Pons (tissue), 1 donor: Measurements from ENCODE around the gene EPHB1.

ENCODE experiments used
- DNase-seq: peaks from one replicate; pipeline ENCODE4 v3.0.0-alpha.2; 2016; ENCODE audit warnings: low spot score

The EPHB1 gene

GRCh38 chr3:134883697-134884385, 88.8 kb downstream of the EPHB1 start:
- DNase-seq, result no peak

GRCh38 chr3:134885877-134886621, 91.0 kb downstream of the EPHB1 start:
- DNase-seq, result no peak

- DNase-seq, result no peak
Measured at GRCh38 chr3:134886991-134887390, 91.9 kb downstream of the EPHB1 start.

GRCh38 chr3:134887536-134887935, 92.5 kb downstream of the EPHB1 start:
- DNase-seq, result no peak

GRCh38 chr3:134892326-134892725, 97.3 kb downstream of the EPHB1 start:
- DNase-seq, result no peak

- DNase-seq, result no peak
Measured at GRCh38 chr3:134892761-134893160, 97.7 kb downstream of the EPHB1 start.

- DNase-seq, result peak; percentile 74
Measured at GRCh38 chr3:134894533-134894932, 99.5 kb downstream of the EPHB1 start.

- DNase-seq, result no peak
Measured at GRCh38 chr3:134895181-134895580, 100.1 kb downstream of the EPHB1 start.

- DNase-seq, result no peak
Measured at GRCh38 chr3:134896141-134896540, 101.1 kb downstream of the EPHB1 start.

GRCh38 chr3:134896696-134897095, 101.6 kb downstream of the EPHB1 start:
- no peak for DNase-seq

- DNase-seq, result no peak
Measured at GRCh38 chr3:134897391-134898141, 102.5 kb downstream of the EPHB1 start.

- DNase-seq, result no peak
Measured at GRCh38 chr3:134898181-134898754, 103.2 kb downstream of the EPHB1 start.

- DNase-seq, result no peak
Measured at GRCh38 chr3:134899786-134900185, 104.7 kb downstream of the EPHB1 start.

GRCh38 chr3:134900482-134900881, 105.4 kb downstream of the EPHB1 start:
- no peak for DNase-seq

- DNase-seq, result no peak
Measured at GRCh38 chr3:134901461-134901860, 106.4 kb downstream of the EPHB1 start.

- DNase-seq, result no peak
Measured at GRCh38 chr3:134903837-134904236, 108.8 kb downstream of the EPHB1 start.

- DNase-seq, result no peak
Measured at GRCh38 chr3:134904241-134904771, 109.2 kb downstream of the EPHB1 start.

- peak; percentile 34 for DNase-seq
Measured at GRCh38 chr3:134904776-134905646, 110.0 kb downstream of the EPHB1 start.

- DNase-seq, result no peak
Measured at GRCh38 chr3:134905647-134905935, 110.5 kb downstream of the EPHB1 start.

GRCh38 chr3:134908271-134908670, 113.2 kb downstream of the EPHB1 start:
- DNase-seq, result no peak

GRCh38 chr3:134910026-134910425, 115.0 kb downstream of the EPHB1 start:
- no peak for DNase-seq
